GM23338 (cell line): ENCODE measurements around the gene ATP8B4. TPM values are rescaled to one million over a fixed set of nuclear protein-coding genes. Genes with fewer than 3 reads are reported as not detected.

Experiments
- ATAC-seq: fragments of 200-7000 bp; cut with Tn5 transposase; 3 replicates; pipeline ENCODE4 v1.9.1; 2020
- DNase-seq: peaks from one replicate; pipeline ENCODE4 v3.0.0-alpha.2; 2015; ENCODE audit warnings: low spot score
- H2AFZ ChIP-seq: fragments of 200-600 bp; sonication (generic); 2 replicates; pipeline ENCODE4 v1.8.0; 2016; ENCODE audit warnings: antibody characterized with exemption, mild to moderate bottlenecking, moderate library complexity
- H3F3A ChIP-seq: fragments of 200-600 bp; sonication (generic); replicated peaks from 2 replicates; pipeline ENCODE4 v1.8.0; 2017; ENCODE audit warnings: antibody characterized with exemption, mixed run types, low read depth
- H3K27ac ChIP-seq: fragments of 200-600 bp; sonication (generic); 2 replicates; pipeline ENCODE4 v1.6.1; 2016; ENCODE audit warnings: low read depth
- H3K27me3 ChIP-seq: fragments of 200-600 bp; sonication (generic); 2 replicates; pipeline ENCODE4 v1.8.0; 2016; ENCODE audit warnings: mild to moderate bottlenecking, mixed run types, moderate library complexity; ENCODE audit not compliant: insufficient read depth
- H3K36me3 ChIP-seq: fragments of 200-600 bp; sonication (generic); 2 replicates; pipeline ENCODE4 v1.8.0; 2016; ENCODE audit warnings: mild to moderate bottlenecking; ENCODE audit not compliant: insufficient read depth
- H3K4me1 ChIP-seq: fragments of 200-600 bp; sonication (generic); 2 replicates; pipeline ENCODE4 v1.8.0; 2016; ENCODE audit warnings: mild to moderate bottlenecking, moderate library complexity; ENCODE audit not compliant: insufficient read depth
- H3K4me2 ChIP-seq: fragments of 200-600 bp; sonication (generic); 2 replicates; pipeline ENCODE4 v1.7.1; 2017; ENCODE audit warnings: mixed run types
- H3K4me3 ChIP-seq: fragments of 200-600 bp; sonication (generic); 2 replicates; pipeline ENCODE4 v1.6.1; 2016; ENCODE audit warnings: mixed run types
- H3K79me2 ChIP-seq: fragments of 200-600 bp; sonication (generic); replicated peaks from 2 replicates; pipeline ENCODE4 v1.8.0; 2017; ENCODE audit warnings: mild to moderate bottlenecking; ENCODE audit not compliant: insufficient read depth
- H3K9me2 ChIP-seq: fragments of 200-600 bp; sonication (generic); 2 replicates; pipeline ENCODE4 v1.8.0; 2017; ENCODE audit not compliant: insufficient read depth
- H4K20me1 ChIP-seq: fragments of 200-600 bp; sonication (generic); replicated peaks from 2 replicates; pipeline ENCODE4 v1.8.0; 2017; ENCODE audit warnings: mild to moderate bottlenecking; ENCODE audit not compliant: insufficient read depth
- H3K27ac Mint-ChIP-seq: 2 replicates; pipeline ENCODE4 v1.8.0; 2020; ENCODE audit warnings: inconsistent platforms, mild to moderate bottlenecking, moderate library complexity, mixed read lengths
- H3K27me3 Mint-ChIP-seq: 3 replicates; pipeline ENCODE4 v1.8.0; 2022; ENCODE audit warnings: low read depth, mild to moderate bottlenecking, moderate library complexity, mixed read lengths, inconsistent platforms; ENCODE audit not compliant: insufficient read depth, poor library complexity
- H3K36me3 Mint-ChIP-seq: 3 replicates; pipeline ENCODE4 v1.8.0; 2021; ENCODE audit warnings: low read depth, mild to moderate bottlenecking, inconsistent platforms, moderate library complexity, mixed read lengths
- H3K4me1 Mint-ChIP-seq: 3 replicates; pipeline ENCODE4 v1.8.0; 2020; ENCODE audit warnings: mild to moderate bottlenecking, inconsistent platforms, mixed read lengths
- H3K4me3 Mint-ChIP-seq: 3 replicates; pipeline ENCODE4 v1.8.0; 2021; ENCODE audit warnings: moderate library complexity, mild to moderate bottlenecking, inconsistent platforms, mixed read lengths
- H3K9me3 Mint-ChIP-seq: 3 replicates; pipeline ENCODE4 v1.8.0; 2020; ENCODE audit warnings: moderate library complexity, mild to moderate bottlenecking, inconsistent platforms, mixed read lengths
- CREB1 ChIP-seq: fragments of 250-450 bp; sonication (Bioruptor Pico); IDR thresholded peaks from 2 replicates; pipeline ENCODE4 v1.5.0; 2020; ENCODE audit warnings: low read depth, mild to moderate bottlenecking, moderate library complexity
- EZH2 ChIP-seq: fragments of 200-600 bp; sonication (generic); IDR thresholded peaks from one replicate; pipeline ENCODE4 v1.8.0; 2017; ENCODE audit warnings: antibody characterized with exemption, mild to moderate bottlenecking, low read depth; ENCODE audit not compliant: unreplicated experiment
- EZH2phosphoT487 ChIP-seq: fragments of 200-600 bp; sonication (generic); IDR thresholded peaks from one replicate; pipeline ENCODE4 v1.8.1; 2018; ENCODE audit warnings: antibody characterized with exemption; ENCODE audit not compliant: unreplicated experiment
- NANOG ChIP-seq: IDR thresholded peaks from 2 replicates; pipeline ENCODE4 v1.6.1; 2016; ENCODE audit warnings: antibody characterized with exemption, borderline replicate concordance
- ZNF114 ChIP-seq: fragments of 250-450 bp; sonication (Bioruptor Pico); IDR thresholded peaks from 2 replicates; pipeline ENCODE4 v1.5.0; 2020; ENCODE audit warnings: mild to moderate bottlenecking, moderate library complexity
- polyA plus RNA-seq: library from polyadenylated mRNA; unstranded; fragments of >200 nt; fragmentation: Nextera tagmentation; extraction: Ambion mirVana; gene quantifications from 2 replicates; pipeline ENCODE4 v1.2.1, GENCODE V29; 2016
- total RNA-seq: library from RNA; depleted of rRNA; stranded (reverse); fragments of >200 nt; shearing (Covaris generic); gene quantifications from 2 replicates; pipeline ENCODE4 v1.2.3, GENCODE V29; 2014
- TF ChIP-seq, protein P1 (sequence below): IDR thresholded peaks from 2 replicates; pipeline ENCODE4 v1.6.1; 2016; ENCODE audit warnings: antibody characterized with exemption
- TF ChIP-seq, protein P2 (sequence below): IDR thresholded peaks from one replicate; pipeline ENCODE4 v1.6.1; 2018; ENCODE audit warnings: antibody characterized with exemption; ENCODE audit not compliant: unreplicated experiment

Gene ATP8B4
- total and polyA plus RNA-seq, 2 experiments from 2014 or later = 0.24 TPM; not detected in 1

GRCh38 chr15:49864251-49864650, 254.8 kb downstream of the ATP8B4 start:
- Histone ChIP-seq H3K36me3 (no peaks in the 10 kb centered on the region), H3K4me3 (no peak overlapping the region), H3K4me1 (no peaks in the 10 kb centered on the region), H2AFZ (no peak overlapping the region), H3K27ac (no peak overlapping the region), H3K79me2 (no peaks in the 10 kb centered on the region), H3F3A (no peaks in the 10 kb centered on the region), H3K4me2 (no peak overlapping the region), H4K20me1 (no peaks in the 10 kb centered on the region), H3K9me2 (peaks cover 3% of the 10 kb centered on the region; the same call in 1 of the 2 replicates), H3K27me3 (no peaks in the 10 kb centered on the region)
- no peak overlapping the region for H3K27ac Mint-ChIP-seq
- no peak overlapping the region for H3K4me3 Mint-ChIP-seq
- H3K36me3 Mint-ChIP-seq = no peaks in the 10 kb centered on the region
- H3K27me3 Mint-ChIP-seq = no peaks in the 10 kb centered on the region
- TF ChIP-seq NANOG (no peak), ZNF114 (CRISPR knock-in tag) (no peak), EZH2phosphoT487 (no peak), EZH2 (no peak)
- TF ChIP-seq, protein P1, sequence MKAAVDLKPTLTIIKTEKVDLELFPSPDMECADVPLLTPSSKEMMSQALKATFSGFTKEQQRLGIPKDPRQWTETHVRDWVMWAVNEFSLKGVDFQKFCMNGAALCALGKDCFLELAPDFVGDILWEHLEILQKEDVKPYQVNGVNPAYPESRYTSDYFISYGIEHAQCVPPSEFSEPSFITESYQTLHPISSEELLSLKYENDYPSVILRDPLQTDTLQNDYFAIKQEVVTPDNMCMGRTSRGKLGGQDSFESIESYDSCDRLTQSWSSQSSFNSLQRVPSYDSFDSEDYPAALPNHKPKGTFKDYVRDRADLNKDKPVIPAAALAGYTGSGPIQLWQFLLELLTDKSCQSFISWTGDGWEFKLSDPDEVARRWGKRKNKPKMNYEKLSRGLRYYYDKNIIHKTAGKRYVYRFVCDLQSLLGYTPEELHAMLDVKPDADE = no peak
- TF ChIP-seq, protein P2, sequence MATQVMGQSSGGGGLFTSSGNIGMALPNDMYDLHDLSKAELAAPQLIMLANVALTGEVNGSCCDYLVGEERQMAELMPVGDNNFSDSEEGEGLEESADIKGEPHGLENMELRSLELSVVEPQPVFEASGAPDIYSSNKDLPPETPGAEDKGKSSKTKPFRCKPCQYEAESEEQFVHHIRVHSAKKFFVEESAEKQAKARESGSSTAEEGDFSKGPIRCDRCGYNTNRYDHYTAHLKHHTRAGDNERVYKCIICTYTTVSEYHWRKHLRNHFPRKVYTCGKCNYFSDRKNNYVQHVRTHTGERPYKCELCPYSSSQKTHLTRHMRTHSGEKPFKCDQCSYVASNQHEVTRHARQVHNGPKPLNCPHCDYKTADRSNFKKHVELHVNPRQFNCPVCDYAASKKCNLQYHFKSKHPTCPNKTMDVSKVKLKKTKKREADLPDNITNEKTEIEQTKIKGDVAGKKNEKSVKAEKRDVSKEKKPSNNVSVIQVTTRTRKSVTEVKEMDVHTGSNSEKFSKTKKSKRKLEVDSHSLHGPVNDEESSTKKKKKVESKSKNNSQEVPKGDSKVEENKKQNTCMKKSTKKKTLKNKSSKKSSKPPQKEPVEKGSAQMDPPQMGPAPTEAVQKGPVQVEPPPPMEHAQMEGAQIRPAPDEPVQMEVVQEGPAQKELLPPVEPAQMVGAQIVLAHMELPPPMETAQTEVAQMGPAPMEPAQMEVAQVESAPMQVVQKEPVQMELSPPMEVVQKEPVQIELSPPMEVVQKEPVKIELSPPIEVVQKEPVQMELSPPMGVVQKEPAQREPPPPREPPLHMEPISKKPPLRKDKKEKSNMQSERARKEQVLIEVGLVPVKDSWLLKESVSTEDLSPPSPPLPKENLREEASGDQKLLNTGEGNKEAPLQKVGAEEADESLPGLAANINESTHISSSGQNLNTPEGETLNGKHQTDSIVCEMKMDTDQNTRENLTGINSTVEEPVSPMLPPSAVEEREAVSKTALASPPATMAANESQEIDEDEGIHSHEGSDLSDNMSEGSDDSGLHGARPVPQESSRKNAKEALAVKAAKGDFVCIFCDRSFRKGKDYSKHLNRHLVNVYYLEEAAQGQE = no peak
- peaks cover 3% of the 10 kb centered on the region; the same call in 1 of the 3 replicates for H3K4me1 Mint-ChIP-seq
- ATAC-seq (no peak), DNase-seq (no peak)
- H3K9me3 Mint-ChIP-seq = no peaks in the 10 kb centered on the region

DNA sequence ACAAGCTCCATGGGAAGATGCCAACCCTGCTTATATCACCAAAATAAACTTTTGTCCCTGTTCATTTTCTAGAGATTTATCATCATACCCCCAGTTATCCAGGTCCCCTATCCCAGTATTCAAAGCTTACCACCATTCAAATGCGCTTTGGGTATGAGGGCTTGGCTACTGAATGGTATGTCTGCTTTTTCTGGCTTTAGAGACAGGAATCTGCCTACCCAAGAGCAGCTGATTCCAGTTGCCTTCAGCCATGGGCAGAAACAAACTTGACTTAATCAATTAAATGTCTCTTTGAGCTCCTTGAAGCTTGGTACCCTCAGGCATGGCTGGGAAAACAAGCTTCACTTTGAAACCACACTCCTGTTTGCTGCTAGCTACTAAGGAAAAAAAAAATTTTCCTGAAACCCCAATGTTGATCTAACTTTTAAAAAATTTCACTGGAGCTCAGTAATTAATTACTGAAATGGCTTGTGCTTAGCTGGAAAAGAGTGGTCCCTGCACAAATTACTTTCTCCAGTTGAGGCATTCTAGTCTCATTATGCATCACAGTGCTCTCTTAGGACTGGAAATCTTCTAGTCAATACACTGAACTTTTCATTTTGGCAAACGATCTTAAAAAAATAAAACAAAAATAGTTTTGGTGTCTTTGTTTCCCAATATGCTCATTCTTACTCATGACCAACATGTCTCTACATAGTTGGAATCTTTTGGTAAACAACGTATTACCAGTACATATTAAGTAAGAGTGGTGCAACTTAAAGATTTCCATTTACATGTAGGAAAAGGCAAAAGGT, 255.4 kb downstream of the ATP8B4 start:
- H3K9me3 Mint-ChIP-seq = no peaks in the 10 kb centered on the region
- peak overlapping the region; percentile 12; the same call in 1 of the 2 replicates for H2AFZ ChIP-seq
- H3K4me2 ChIP-seq = no peak overlapping the region
- no peak for DNase-seq
- no peaks in the 10 kb centered on the region for H3K4me1 ChIP-seq
- H3K36me3 ChIP-seq = no peaks in the 10 kb centered on the region
- no peaks in the 10 kb centered on the region for H3K36me3 Mint-ChIP-seq
- no peak for ATAC-seq
- no peaks in the 10 kb centered on the region for H3K79me2 ChIP-seq
- H3K4me3 Mint-ChIP-seq = no peak overlapping the region
- H3F3A ChIP-seq = no peaks in the 10 kb centered on the region
- no peak overlapping the region for H3K27ac ChIP-seq
- no peaks in the 10 kb centered on the region for H4K20me1 ChIP-seq
- H3K27ac Mint-ChIP-seq = no peak overlapping the region
- no peaks in the 10 kb centered on the region for H3K27me3 Mint-ChIP-seq
- peaks cover 3% of the 10 kb centered on the region; the same call in 1 of the 2 replicates for H3K9me2 ChIP-seq
- no peaks in the 10 kb centered on the region for H3K27me3 ChIP-seq
- no peak overlapping the region for H3K4me3 ChIP-seq
- peaks cover 3% of the 10 kb centered on the region; the same call in 1 of the 3 replicates for H3K4me1 Mint-ChIP-seq
- TF ChIP-seq, protein P2 = no peak
- no peak for TF ChIP-seq CREB1 (CRISPR knock-in tag)
